ENCODE results near the gene MUC2. TPM values are rescaled to one million over a fixed set of nuclear protein-coding genes. Genes with fewer than 3 reads are reported as not detected.

The MUC2 gene
- total RNA-seq, 2 experiments from 2014 or later = not detected

DNA sequence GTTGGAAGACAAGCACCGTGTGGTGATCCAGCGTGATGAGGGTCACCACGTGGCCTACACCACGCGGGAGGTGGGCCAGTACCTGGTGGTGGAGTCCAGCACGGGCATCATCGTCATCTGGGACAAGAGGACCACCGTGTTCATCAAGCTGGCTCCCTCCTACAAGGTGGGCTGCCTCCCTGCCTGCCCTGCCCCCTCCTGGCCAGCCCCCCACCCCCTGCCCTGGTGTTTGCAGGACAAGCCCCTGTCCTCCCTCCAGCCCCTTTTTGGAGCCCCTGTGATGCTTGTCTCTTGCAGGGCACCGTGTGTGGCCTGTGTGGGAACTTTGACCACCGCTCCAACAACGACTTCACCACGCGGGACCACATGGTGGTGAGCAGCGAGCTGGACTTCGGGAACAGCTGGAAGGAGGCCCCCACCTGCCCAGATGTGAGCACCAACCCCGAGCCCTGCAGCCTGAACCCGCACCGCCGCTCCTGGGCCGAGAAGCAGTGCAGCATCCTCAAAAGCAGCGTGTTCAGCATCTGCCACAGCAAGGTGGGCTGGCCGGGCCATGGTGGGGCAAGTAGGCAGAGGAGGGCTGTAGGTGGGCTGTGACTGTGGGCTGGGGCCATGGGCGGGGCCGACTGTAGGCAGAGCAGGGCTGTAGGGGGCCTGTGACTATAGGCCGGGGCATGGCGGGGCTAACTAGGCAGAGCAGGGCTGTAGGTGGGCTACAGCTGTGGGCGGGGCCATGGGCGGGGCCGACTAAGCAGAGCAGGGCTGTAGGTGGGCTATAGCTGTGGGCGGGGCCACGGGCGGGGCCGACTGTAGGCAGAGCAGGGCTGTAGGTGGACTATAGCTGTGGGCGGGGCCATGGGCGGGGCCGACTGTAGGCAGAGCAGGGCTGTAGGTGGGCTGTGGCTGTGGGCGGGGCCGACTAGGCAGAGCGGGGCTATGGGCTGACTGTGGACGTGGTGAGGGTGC lies 13.6 kb downstream of the MUC2 start:
- intact Hi-C loops (cut with micrococcal nuclease; ENCODE audit: unreplicated experiment) = no loop called here
- CTCF ChIA-PET (ENCODE audit: unreplicated experiment) = no interaction called here
- DNase-seq (ENCODE audit: low spot score) = no peak

DNA sequence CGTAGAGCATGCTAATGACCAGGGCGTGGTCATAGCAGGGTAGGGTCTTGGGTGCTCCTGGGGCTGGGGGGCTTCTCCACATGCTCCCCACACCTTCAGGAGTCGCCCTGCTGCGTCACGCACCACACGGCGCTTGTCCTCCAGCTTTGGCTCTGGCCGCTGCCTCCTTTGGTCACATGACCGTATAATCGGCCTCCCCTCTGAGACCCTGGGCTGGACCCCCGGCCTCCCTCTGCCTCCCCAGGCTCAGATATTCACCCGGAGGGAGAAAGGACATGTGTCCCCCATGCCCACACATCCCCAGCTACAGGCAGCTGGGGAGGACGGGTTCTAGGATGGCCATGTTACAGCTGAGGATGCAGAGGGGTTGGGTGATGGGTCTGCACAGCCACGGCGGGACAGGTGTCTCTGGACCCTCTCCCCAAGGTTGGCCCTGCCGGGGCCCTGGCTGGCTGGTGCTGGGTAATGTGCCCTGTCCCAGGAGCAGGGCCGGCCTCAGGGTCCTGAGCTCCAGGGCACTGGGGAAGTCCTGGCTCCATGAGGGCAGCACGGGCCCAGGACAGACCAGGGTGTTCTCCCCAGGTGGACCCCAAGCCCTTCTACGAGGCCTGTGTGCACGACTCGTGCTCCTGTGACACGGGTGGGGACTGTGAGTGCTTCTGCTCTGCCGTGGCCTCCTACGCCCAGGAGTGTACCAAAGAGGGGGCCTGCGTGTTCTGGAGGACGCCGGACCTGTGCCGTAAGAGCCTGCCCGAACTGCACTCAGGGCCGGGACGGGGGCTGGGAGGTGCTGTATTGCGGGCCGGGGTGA lies 14.5 kb downstream of the MUC2 start:
- no peaks in the 10 kb centered on the region for H3K9me2 ChIP-seq (ENCODE audit: insufficient read depth, low read length)
- no peaks in the 10 kb centered on the region for H3K36me3 ChIP-seq (ENCODE audit: insufficient read depth, low read length)
- no TSS peak for BruUV-seq (replicated peaks)
- H3K4me3 ChIP-seq (ENCODE audit: low read depth, low read length, poor library complexity, severe bottlenecking) = no peak overlapping the region
- H4K20me1 ChIP-seq (ENCODE audit: insufficient read depth, low read length) = no peaks in the 10 kb centered on the region
- H2AFZ ChIP-seq (ENCODE audit: low read length) = no peak overlapping the region
- no peaks in the 10 kb centered on the region for H3K79me2 ChIP-seq (ENCODE audit: insufficient read depth, low read depth, low read length)
- no peaks in the 10 kb centered on the region for H3K9me3 ChIP-seq (ENCODE audit: low read length)
- no peak overlapping the region for H3K4me2 ChIP-seq (ENCODE audit: low read length)
- ChIA-PET POLR2A (no interaction called here), CTCF (ENCODE audit: unreplicated experiment) (no interaction called here)
- H3K27ac ChIP-seq (ENCODE audit: low read depth, low read length, poor library complexity, severe bottlenecking) = no peak overlapping the region
- TF ChIP-seq, protein P1, sequence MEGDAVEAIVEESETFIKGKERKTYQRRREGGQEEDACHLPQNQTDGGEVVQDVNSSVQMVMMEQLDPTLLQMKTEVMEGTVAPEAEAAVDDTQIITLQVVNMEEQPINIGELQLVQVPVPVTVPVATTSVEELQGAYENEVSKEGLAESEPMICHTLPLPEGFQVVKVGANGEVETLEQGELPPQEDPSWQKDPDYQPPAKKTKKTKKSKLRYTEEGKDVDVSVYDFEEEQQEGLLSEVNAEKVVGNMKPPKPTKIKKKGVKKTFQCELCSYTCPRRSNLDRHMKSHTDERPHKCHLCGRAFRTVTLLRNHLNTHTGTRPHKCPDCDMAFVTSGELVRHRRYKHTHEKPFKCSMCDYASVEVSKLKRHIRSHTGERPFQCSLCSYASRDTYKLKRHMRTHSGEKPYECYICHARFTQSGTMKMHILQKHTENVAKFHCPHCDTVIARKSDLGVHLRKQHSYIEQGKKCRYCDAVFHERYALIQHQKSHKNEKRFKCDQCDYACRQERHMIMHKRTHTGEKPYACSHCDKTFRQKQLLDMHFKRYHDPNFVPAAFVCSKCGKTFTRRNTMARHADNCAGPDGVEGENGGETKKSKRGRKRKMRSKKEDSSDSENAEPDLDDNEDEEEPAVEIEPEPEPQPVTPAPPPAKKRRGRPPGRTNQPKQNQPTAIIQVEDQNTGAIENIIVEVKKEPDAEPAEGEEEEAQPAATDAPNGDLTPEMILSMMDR (conservative IDR thresholded peaks at IDR 0.05; ENCODE audit: low read length) = no peak
- no peak for TF ChIP-seq EZH2phosphoT487 (IDR thresholded peaks at IDR 0.05; ENCODE audit: borderline replicate concordance, low read depth, low read length)
- intact Hi-C loops (cut with micrococcal nuclease; ENCODE audit: unreplicated experiment) = no loop called here
- DNase-seq (ENCODE audit: low spot score) = no peak
- no peaks in the 10 kb centered on the region for H3K4me1 ChIP-seq (ENCODE audit: insufficient read depth, low read length, poor library complexity, severe bottlenecking)

More for the DNA sequence above, 13.6 kb downstream of the MUC2 start:
- POLR2A ChIA-PET = no interaction called here
- Histone ChIP-seq H3K9me2 (ENCODE audit: insufficient read depth, low read length) (no peaks in the 10 kb centered on the region), H3K4me1 (ENCODE audit: insufficient read depth, low read length, poor library complexity, severe bottlenecking) (no peaks in the 10 kb centered on the region), H3K4me2 (ENCODE audit: low read length) (no peak overlapping the region), H3K9me3 (ENCODE audit: low read length) (no peaks in the 10 kb centered on the region), H3K4me3 (ENCODE audit: low read depth, low read length, poor library complexity, severe bottlenecking) (no peak overlapping the region), H3K36me3 (ENCODE audit: insufficient read depth, low read length) (no peaks in the 10 kb centered on the region), H3K27ac (ENCODE audit: low read depth, low read length, poor library complexity, severe bottlenecking) (no peak overlapping the region), H4K20me1 (ENCODE audit: insufficient read depth, low read length) (no peaks in the 10 kb centered on the region), H2AFZ (ENCODE audit: low read length) (no peak overlapping the region), H3K79me2 (ENCODE audit: insufficient read depth, low read depth, low read length) (no peaks in the 10 kb centered on the region)
- BruUV-seq (replicated peaks) = no TSS peak
- TF ChIP-seq EZH2phosphoT487 (IDR thresholded peaks at IDR 0.05; ENCODE audit: borderline replicate concordance, low read depth, low read length) = no peak
- TF ChIP-seq, protein P1 (conservative IDR thresholded peaks at IDR 0.05; ENCODE audit: low read length) = no peak
